HG02938 (cell line): ENCODE measurements around the gene TSPAN32.

Source experiments
- ATAC-seq: cut with Tn5 transposase; IDR thresholded peaks from one replicate; pipeline ENCODE4 v1.9.1; 2021; ENCODE audit warnings: mild to moderate bottlenecking, moderate library complexity; ENCODE audit not compliant: unreplicated experiment

The TSPAN32 gene

DNA sequence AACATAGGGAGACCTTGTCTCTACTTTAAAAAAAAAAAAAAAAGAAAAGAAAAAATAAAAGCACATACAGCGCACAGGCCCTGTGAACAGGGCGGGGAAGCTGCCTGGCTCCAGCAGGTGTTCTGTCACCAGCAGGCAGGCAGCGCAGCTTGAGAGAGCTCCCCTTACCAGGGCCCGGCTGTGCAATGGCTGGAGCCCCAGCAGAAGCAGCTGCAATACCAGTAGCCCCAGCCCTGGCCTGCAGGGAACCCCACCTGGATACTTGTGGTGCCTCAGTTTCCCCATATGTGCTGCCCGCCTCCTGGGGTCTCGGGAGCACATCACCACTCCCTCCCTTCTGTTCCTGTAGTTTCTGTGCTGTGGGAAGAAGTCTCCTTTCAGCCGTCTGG, 12.3 kb downstream of the TSPAN32 start:
- no peak for ATAC-seq

DNA sequence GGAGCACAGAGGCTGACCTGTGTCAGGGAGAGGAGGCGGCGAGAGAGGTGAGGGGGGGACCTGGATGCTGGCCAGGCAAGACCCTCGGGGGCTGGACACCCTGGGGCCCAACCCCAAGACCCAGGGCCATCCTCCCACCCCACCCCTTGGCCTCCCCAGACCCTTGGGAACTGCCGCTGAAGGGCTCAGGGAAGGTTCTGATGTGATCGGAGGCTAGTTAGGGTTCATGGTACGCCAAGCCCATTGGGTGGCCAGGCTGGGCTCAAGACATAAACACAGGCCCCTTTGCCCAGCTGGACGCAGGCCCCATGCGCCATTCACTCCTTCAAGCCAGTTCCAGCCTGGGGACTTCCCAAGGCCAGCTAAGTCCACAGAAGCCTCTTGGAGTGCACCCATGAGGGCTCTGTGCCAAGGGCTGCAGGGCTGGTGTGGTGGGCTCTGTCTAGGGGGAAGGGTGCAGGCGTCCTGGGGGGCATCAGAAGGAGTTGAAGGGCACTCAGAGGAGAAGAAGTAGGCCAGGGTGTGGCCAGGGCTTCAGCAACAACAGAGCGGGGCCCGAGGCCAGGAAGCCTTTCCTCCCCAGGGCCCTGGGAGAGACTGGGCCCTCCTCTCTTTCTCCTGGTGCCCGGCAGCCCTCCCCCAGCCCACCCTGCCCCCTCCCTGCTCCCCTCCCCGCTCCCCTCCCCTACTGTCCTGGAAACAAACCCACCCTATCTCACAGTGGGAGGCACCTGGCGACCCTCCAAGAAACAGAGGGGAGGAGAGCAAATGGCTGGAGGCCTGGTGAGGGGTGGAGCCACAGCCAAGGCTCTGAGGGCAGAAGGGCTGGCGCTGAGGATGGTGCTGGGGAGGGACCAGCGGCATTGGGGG, 12.9 kb downstream of the TSPAN32 start:
- ATAC-seq = no peak

DNA sequence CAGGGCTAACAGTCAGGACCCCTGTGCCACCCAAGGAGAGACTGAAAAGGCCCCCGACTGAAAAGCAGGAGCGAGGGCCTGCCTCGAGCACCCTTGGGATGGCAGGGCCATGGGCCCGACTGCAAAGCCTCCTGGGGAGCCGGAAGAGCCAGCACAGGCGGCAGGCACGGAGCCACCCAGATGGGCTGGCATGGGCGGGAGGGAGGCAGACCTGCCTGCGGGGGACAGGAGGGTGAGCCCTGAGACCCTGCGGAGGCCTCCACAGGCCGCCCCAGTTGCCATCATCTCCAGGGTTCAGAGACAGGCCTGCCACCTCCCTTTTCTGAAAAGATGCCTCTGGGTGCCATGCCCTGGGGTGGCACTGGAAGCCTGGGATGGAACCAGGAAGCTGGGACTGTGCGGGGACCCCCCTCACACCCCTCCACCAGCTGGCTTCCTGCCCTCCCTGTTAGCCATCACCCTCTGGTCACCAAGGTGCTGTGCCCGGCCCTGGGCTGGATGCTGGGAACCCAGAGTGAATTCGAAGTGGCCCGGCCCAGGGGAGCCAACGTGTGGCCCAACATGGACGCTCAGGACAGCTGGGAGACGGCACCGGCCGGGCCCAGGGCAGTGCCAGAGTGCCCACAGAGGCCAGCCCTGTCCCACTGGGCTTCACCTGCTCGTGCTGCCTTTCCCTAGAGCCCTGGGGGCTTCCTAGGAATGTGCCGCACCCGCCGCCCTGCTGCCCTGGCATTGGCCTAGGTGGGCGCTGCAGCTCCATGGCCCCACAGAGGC, 13.8 kb downstream of the TSPAN32 start:
- no peak for ATAC-seq

DNA sequence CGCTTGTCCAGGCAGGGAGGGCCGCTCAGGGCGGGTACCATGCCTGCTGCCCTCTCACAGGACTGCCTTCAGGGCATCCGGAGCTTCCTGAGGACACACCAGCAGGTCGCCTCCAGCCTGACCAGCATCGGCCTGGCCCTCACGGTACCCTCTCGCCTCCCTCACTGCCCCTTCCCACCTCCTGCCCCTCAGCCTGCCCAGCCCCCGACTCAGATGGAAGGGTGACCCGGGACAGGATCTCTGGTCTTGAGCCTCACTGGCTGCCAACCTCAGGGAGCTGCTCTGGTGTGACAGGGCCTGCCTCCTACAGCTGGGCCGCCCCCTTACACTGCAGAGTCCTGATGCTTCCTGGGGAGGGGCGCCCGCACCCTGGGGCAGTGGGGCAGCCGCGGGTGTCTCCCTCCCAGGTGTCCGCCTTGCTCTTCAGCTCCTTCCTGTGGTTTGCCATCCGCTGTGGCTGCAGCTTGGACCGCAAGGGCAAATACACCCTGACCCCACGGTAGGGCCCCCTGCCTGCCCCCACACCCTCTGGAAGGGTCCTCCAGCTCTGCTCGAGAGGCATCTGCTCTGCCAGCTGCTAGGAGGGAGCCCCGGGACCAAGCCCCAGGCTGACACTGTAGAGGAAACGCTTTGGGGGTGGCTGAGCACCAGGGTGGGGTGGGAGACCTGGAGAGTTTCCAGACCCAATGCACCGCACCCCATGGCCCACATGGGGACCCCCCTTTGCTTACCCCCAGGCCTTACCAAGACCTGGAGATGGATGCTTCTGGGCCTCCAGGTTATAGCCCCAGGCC, 14.6 kb downstream of the TSPAN32 start:
- no peak for ATAC-seq

DNA sequence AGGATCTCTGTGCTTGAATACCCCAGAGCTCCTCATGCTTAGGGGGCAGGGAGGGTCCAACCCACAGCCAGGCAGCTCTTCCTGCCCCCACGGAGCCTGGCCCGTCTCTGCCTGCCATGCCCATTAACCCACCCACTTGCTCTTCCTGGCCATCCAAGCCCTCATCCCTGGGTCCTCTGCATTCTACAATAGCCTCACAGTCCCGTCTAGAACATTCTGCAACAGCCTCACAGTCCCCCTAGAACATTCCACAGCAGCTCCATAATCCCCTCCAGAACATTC, 15.1 kb downstream of the TSPAN32 start:
- ATAC-seq = no peak

DNA sequence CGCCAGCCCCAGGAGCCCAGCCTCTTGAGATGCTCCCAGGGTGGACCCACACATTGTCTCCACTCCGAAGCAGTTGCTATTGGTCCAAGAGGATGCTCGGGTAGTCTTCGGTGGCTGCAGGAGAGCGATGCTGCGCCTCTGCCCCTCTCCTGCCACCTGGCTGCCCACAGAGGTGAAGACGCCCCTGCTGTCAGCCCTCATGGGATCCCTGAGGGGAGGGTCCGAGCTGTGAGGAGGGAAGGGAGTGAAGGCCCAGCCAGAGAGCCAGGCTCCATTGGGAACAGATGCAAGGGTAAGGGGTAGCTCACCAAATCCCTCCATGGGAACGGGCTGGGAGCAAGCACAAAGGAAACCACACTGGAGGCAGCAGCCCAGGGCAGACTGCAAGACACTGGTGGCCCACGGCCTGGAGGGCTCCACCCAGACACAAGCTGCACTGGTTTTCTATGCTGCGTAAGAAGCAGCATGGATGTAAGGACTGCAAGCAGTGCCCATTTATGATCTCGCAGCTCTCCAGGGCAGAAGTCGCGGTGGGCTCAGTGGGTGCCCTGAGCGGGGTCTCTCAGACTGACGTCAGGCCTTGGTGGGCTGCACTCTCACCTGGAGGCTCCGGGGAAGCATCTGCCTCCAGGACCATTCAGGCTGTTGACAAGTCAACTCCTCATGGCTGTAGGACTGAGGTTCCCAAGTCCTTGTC, 15.7 kb downstream of the TSPAN32 start:
- ATAC-seq = no peak

DNA sequence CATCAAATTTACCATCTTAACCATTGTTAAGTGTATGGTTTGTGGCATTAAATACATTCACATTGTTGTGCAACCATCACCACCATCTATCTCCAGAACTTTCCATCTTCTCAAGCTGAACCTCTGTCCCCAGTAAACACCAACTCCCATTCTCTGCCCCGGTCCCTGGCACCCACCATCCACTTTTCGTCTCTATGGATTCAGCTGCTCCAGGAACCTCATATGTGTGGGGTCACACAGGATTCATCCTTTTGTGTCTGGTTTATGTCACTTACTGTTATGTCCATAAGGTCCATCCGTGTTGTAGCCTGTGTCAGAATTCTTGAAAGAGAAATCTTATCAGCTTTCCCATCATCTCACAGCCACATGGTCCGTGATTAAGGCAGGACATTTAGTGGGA, 16.3 kb downstream of the TSPAN32 start:
- ATAC-seq = no peak

DNA sequence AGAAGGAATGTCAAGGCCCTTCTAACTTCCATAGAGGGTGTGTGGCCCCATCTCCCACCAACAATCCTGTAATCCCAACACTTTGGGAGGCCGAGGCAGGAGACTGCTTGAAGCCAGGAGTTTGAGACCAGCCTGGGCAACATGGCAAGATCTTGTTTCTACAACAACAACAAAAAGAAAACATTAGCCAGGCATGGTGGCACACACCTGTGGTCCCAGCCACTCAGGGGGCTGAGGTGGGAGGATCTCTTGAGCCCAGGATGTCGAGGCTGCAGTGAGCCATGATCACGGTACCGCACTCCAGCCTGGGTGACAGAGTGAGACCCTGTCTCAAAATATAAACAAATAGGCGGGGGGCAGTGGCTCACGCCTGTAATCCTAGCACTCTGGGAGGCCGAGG, 16.9 kb downstream of the TSPAN32 start:
- ATAC-seq = no peak

DNA sequence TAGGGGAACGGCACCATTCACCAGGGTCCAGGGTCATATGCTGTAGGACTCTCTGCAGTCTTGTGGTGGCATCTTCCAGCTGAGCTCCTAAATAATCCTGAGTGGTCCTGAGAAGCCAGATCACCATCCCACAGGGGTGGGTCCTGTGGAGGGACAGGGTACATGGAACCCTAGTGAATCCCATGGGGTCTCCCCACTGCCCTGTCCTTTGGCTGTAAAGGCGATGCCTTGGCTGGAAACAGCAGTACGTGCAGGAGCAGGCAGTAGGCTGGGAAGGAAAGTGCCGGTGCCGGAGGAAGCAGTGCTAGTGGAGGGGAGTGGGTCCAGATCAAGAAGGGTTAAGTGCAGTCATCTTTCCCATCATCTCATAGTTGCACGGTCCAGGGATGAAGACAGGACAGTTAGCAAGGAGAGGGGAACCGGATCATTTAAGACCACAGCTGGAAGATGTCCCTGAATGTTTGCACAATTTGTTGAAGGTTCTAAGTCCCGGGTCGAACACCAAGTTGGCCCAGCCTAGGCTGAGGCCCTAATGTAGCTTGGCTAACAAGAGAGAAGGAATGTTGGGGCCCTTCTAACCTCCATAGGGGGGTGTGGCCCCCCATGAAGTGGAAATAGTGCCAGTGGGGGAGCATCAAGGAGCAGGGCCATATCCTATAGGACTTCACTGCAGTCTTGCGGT, 18.1 kb downstream of the TSPAN32 start:
- no peak for ATAC-seq

DNA sequence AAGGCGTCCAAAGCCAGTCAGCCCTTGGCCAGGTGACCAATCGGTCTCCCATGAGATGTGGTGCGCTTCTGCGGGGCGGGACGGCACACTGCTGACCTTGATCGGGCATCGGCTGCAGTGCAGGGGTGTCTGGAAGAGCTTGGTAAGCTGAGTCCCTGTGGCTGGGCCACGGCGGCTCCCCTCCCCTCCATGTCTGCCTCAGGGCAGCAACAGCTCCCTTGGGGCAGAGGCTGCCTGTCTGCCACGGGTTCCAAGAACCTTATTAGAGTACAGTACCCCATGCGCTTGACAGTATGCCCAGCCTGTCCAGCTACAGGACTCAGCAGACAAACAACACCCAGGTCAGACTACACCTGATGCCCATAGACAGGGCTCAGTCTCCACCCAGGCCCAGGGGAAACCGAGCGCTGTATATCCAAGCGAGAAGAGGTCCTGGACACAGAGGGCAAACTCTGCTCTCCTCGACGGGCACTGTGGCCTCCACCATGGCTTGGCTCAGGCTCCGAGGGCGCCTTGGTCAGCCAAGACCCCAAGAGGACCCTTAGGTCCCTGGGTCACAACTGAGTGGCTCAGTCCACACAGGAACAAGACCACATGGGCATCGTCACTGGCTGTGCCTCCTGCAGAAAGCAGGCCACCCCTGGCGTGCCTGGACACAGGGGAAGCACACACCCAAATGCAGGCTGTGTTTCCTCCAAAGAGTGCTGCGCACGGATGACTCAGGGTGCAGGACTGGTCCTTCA, 18.9 kb downstream of the TSPAN32 start:
- no peak for ATAC-seq

DNA sequence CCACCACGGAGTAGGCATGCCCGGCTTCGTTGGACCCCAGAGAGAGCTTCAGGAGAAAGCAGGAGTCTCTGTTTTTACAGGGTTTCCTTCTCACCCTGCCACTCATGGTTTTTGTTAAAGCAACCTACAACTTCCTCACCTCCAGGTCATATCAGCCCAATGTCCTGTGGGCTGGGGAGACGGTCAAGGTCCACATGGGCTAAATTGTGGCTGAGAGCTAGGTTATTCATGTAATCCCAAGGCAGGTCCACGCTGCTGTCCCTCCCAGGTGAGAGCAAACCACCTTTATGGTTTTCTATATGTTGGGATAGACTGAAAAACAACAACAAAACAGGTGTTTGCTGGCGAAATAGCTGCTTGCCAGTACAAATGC, 19.5 kb downstream of the TSPAN32 start:
- ATAC-seq = no peak

DNA sequence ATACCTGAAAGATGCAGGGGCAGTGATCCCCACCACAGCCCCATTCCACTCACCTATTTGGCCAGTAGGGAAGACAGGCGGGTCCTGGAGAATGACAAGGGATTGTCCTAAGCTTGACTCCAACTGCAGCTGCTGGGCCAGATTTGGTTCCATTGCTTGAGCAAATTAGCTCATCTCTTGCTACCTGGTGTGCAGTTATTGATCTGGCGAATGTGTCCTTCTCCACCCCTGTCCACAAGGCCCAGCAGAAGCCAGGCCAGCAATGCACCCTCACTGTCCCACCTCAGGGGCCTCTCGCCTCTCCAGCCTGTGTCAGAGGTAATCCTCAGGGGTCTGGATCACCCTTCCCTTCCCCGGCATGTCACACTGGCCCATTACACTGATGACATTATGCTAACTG, 23.3 kb downstream of the TSPAN32 start:
- no peak for ATAC-seq

DNA sequence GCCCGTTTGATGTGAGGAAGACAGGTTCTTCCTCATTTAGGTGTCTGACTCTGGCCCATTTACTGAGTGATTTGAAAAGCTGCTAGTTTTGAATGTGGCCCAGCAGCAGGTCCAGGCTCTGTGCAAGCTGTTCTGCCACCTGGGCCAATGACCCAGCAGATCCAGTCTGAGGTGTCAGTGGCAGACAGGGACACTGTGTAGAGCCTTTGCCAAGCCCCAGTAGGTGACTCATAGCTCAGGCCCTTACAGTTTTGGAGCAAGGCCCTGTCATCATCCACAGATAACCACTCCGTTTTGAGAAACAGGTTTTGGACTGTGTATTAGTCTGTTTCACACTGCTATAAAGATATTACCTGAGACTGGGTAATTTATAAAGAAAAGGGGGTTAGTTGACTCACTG, 23.9 kb downstream of the TSPAN32 start:
- no peak for ATAC-seq

DNA sequence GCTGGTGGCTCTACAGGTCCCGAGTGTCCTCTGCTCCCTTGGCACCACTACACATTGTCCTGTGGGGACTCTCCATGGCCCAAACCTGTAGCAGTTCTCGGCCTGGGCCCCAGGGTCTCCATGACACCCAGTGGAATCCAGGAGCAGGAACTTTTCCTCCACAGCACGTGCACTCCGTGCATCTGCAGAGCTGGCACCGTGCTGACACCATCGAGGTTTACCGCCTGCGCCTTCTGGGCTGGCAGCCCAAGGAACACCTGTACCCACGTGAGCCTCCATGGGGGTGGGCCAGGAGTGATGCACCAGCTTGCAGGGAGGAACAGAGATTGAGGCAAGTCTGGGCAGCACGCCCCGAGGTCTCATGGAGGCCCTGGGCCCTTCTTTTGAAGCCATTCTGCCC, 25.2 kb downstream of the TSPAN32 start:
- ATAC-seq = no peak

DNA sequence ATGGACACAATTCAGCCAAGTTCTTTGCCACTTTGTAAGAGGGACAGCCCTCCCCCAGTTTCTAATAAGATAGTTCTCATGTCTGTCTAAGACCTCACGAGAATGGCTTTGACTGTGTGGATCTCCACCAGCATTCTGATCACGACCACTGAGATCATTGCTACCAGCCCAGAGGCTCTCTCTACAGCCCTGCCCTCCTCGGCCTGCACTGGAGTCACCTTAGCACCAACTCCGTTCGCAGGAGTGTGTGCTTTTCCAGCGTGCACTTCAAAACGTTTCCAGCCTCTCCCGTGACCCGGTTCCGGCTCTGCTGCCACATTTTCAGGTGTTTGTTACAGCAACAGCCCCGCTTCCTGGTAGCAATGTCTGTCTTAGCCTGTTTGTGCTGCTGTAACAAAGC, 26.2 kb downstream of the TSPAN32 start:
- ATAC-seq = no peak

DNA sequence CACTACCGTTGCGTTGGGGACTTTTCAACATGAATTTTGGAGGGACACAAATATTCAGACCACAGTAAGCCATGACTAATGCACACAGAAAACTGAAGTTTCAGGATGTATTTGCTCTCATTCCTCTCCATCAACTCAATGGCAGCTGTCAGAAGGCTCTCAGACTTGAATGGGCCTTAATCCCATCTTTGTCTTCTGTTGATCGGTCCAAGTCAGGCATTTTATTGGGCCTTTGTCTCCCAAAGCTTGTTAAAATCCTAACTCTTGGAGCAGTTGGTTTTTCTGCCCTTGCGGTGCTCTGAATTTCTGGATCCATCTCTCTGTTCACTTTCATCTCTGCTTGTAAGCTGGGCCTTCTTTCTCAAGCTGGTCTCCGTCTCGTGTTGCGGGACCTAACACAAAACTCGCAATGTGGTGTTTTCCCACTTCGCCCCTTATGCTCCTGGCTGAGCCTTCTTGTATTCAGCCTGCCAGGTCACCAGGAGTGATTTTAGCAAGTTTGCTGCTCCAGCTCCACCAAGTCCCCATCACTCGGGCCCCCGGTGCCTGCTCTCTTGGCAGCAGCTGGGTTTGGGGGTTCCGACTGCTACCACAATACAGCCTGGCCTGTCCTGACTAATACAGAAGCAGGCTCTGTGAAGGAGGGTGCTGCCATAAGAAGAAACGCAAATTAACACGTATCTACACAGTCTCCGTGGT, 27.0 kb downstream of the TSPAN32 start:
- ATAC-seq = no peak

DNA sequence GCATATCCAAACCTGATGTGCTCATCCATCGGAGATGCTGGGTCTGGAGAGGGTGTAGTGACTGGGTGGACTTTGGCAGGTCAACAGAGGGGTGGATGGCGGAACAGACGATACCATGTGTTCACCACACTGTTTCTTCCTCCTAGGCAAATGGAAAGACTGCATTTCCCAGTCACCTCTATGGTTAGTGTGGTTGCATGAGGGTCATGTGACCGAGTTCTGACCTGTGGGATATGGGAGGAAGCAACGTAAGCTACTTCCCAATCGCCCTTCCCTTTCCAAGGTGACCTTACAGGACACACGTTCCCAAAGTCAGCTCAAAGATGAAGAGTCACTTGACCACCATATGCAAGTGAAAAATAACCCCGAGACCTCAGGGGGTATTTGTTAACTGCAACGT, 27.7 kb downstream of the TSPAN32 start:
- no peak for ATAC-seq

DNA sequence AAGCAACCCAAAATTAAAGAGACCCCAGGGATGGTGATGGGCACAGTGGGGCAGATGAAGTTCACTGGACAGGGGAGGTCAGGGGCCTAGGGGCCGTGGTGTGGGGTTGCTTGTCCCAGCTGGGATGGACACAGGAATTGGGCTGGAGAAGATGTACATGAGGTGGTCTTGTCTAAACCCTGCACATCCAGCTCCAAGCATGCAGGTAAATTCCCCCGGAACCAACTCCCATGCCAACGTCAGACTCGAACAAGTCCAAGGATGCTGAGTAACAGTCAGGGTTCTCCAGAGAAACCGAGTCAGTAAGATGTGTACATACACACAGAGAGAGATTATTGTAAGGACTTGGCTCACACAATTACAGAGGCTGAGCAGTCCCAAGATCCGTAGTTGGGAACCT, 28.9 kb downstream of the TSPAN32 start:
- ATAC-seq = no peak

DNA sequence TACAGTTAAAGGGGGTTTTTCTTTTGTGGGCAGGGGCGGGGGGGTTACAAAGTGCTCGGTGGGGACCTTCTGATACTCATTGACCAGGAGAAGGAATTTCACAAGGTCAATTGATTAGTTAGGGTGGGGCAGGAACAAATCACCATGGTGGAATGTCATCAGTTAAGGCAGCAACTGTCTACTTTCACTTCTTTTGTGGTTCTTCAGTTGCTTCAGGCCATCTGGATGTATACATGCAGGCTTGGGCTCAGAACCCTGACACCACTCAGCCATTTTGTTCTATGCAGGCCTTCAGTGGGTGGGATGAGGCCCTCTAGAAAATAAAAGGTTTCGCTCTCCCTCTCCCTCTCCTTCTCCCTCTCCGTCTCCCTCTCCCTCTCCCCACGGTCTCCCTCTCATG, 29.6 kb downstream of the TSPAN32 start:
- no peak for ATAC-seq
